GM12873 (cell line): Measurements from ENCODE around the gene CTDP1.

Experiments
- TF ChIP-seq, protein P1 (sequence below): IDR thresholded peaks from 2 replicates; pipeline ENCODE4 v1.5.1; 2012; ENCODE audit warnings: low read depth, mild to moderate bottlenecking, moderate library complexity, low read length, control low read depth; ENCODE audit not compliant: insufficient read depth; ENCODE audit errors: missing control alignments

CTDP1 gene

DNA sequence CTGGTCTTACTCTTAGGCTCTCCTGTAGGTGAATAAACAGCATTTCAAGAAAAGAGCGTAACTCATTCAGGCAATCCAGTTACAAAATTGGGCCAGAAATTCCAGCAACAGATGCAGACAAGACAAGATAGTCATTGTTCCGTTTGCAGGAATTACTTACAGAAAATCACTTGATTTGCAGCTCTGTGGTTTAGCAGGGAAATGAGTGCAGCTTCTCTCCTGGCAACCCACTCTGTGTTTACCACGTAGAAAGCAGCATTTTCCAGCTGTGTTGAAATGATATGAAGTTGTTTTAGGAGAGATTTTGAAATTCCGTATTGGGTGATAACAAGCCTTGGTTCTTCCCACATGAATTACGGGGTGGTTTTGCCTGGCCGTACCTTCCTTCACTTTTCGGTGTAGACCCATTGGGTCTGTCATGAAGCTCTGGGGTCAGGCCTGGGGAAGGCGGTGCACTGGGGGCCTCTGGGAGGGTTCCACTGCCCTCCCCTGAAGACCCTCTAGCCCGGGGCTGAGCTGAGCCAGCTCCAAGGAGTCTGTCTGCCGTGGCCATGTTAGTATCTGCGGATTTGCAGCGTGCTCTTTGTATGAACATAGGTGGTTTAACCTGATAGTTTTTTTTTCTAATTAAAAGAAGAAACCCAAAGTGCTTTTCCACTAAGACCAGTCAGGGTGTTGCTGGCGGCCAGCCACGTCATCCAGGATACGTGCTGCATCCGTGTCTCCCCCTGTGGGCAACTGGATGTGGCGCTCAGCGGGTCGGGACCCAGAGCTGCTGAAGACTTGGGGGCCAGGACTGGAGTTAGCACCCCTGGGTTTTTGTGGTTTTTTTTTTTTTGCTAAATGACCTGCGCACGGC lies 59.2 kb downstream of the CTDP1 start:
- TF ChIP-seq, protein P1, sequence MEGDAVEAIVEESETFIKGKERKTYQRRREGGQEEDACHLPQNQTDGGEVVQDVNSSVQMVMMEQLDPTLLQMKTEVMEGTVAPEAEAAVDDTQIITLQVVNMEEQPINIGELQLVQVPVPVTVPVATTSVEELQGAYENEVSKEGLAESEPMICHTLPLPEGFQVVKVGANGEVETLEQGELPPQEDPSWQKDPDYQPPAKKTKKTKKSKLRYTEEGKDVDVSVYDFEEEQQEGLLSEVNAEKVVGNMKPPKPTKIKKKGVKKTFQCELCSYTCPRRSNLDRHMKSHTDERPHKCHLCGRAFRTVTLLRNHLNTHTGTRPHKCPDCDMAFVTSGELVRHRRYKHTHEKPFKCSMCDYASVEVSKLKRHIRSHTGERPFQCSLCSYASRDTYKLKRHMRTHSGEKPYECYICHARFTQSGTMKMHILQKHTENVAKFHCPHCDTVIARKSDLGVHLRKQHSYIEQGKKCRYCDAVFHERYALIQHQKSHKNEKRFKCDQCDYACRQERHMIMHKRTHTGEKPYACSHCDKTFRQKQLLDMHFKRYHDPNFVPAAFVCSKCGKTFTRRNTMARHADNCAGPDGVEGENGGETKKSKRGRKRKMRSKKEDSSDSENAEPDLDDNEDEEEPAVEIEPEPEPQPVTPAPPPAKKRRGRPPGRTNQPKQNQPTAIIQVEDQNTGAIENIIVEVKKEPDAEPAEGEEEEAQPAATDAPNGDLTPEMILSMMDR: no peak

DNA sequence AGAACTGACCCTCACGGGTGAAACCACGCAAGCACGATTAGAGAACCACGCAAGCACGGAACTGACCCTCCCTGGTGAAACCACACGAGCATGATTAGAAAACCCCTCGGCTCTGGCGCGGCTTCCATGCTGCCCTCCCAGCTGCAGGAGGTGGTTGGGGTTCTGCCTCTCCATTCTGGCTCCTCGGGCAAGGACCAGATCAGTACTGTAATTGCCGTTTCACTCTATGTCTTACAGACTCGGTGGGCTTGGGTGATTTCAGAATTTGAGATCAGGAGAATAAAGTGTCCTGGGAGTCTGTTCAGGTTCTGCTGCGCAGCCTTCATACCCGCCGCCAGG lies 59.8 kb downstream of the CTDP1 start:
- TF ChIP-seq, protein P1: no peak

DNA sequence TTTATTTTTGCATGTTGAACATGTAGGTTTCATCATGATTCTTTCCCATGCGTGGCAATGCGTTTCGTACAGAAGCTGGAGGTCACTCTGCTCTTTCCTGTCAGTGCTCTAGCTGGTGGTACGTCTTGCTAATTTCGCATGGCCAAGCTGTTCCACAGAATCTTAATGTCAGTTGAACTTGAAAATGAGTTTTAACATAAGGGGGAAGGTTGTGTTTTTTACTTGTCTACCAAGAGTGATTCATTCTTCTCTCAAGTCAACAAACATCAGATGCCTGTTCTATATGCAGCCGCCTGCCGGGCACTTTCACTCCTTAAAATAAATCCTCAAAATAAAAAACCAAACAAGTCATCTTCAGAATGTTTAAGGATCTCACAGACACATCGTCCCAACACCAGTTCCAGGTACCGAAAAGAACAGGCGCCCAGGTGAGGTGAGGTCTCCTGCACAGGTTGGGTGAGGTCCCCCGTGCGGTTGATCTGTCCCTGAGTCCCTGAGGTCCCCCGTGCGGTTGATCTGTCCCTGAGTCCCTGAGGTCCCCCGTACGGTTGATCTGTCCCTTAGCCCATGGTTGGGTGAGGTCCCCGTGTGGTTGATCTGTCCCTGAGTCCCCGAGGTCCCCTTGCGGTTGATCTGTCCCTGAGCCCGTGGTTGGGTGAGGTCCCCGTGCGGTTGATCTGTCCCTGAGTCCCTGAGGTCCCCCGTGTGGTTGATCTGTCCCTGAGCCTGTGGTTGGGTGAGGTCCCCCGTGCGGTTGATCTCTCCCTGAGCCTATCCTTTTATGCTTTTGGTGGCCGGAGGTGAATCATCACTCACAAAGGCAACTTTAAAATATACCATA lies 61.1 kb downstream of the CTDP1 start:
- TF ChIP-seq, protein P1: no peak

DNA sequence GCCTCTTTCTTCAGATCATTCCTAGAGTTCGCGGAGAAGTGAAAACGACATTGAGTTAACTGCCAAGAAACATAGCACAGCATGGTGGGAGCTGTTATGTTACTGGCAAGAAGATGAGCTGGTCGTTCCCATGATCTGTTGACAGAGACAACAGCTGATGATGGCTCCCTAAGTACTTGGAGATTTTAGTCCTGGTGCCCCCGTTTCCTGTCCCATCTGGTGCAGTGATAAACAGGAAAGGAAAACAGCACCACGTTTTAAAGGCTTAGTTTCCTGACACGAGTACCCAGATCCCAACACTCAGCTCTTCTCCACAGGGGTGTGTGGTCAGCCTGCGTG lies 61.7 kb downstream of the CTDP1 start:
- TF ChIP-seq, protein P1: no peak

DNA sequence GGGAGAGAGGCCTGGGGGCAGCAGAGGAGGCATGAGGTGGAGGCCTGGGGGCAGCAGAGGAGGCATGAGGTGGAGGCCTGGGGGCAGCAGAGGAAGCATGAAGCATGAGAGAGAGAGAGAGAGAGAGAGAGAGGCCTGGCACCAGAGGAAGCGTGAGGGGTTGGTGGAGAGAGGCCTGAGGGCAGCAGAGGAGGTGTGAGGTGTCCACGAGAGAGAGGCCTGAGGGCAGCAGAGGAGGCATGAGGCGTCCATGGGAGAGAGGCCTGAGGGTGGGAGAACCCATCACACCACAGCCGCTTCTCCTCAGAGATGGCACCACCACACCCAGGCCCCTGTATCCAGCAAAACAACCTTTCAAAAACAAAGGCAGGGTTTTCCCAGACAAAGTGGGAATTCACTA lies 62.5 kb downstream of the CTDP1 start:
- TF ChIP-seq, protein P1: no peak

DNA sequence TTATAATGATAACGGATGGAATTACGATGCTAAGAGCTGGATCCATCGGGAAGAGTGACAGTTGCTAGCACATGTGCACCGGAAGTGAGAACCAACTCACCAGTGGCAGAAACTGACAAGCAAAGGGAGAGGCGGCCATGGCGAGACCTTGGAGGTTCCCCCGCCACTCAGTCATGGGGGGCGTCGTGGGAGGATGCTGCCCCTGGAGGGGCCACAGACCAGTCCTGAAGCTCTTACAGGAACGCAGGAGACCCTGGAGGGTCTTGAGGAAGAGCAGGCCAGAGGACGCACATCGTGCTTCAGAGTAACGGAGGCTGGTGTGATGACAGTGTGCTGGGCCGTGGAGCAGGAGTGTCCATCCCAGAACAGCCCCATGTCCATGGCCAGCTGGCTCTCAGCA lies 65.0 kb downstream of the CTDP1 start:
- TF ChIP-seq, protein P1: no peak

DNA sequence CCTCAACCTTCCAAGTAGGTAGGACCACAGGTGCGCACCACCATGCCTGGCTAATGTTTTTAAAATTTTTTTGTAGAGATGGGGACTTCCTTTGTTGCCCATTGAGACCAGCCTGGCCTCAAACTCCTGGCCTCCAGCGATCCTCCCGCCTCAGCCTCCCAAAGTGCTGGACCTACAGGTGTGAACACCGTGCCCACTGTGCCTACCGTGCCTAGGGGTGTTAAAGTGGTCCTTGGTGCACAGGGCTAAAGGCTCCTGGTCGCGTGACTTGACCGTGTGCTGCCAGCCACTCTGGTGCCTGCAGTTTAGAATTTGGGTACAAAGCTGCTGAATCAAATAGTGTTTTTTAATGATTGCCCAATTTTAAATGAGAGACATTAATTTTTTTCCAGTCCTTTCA lies 67.1 kb downstream of the CTDP1 start:
- TF ChIP-seq, protein P1: no peak
